ENCODE data around the gene HLA-DMA. TPM values are rescaled to one million over a fixed set of nuclear protein-coding genes. Genes with fewer than 3 reads are reported as not detected.

HLA-DMA gene
- total RNA-seq, 1 donor: 89.0 TPM

DNA sequence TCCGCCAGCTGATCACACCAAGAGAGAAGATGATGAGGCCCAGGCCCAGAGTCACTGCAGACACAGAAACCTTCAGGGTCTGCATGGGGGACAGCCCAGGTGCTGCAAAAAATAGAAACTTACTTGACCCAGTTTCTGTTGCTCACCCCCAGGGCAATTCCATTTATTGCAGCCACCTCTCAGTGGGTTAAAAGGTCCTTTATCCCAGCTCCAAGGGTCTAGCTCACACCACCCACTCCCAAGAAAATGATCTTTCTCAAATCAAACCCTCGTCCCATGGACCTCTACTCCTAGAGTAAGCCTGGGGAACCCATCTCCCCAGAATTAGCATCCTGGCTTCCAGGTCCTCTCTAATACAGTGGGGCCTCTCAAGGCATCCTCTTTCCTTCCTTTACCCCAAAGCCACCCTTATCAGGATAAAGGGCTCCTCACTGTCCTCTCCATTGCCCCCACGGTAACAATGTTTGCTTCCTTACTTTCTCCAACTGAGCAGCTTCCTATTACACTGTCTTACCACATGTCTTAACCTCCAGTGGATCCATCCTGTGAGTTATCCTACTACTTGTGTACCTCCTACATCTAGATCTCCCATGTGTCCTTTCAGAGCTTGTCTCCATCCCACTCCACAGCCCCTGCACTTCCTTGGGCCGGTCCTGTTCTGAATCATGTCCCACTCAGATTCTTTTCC, 17.2 kb downstream of the HLA-DMA start:
- Histone ChIP-seq H3K27me3 (ENCODE audit: insufficient read depth, low read length) (no peaks in the 10 kb centered on the region), H3K4me1 (ENCODE audit: insufficient read depth, low read length) (peaks cover 77% of the 10 kb centered on the region), H3K9me3 (ENCODE audit: low read depth, low read length) (no peaks in the 10 kb centered on the region), H3K4me3 (ENCODE audit: low read length) (no peak overlapping the region)

DNA sequence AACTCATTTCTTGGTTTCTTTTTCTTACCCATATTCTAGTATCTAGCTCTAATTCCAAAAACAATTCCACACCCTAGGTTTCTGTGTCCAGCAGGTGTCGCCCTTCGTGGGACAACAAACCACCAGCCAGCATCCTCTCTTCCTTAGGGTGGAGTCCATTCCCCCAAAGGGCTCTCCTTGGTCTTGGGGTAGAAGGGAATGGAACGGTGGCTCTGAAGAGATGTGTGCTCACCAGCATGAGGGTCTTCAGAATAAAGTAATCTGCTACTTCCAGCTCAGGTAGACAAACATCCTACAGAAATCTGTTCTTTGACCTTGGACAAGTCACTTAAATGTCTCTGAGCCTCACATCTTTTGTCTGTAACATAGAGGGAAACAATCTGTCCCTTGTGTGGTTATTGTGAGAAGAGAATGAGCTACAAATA, 19.2 kb downstream of the HLA-DMA start:
- no peak overlapping the region for H3K4me3 ChIP-seq (ENCODE audit: low read length)
- peaks cover 62% of the 10 kb centered on the region for H3K4me1 ChIP-seq (ENCODE audit: insufficient read depth, low read length)
- H3K27me3 ChIP-seq (ENCODE audit: insufficient read depth, low read length): no peaks in the 10 kb centered on the region
- no peaks in the 10 kb centered on the region for H3K9me3 ChIP-seq (ENCODE audit: low read depth, low read length)

DNA sequence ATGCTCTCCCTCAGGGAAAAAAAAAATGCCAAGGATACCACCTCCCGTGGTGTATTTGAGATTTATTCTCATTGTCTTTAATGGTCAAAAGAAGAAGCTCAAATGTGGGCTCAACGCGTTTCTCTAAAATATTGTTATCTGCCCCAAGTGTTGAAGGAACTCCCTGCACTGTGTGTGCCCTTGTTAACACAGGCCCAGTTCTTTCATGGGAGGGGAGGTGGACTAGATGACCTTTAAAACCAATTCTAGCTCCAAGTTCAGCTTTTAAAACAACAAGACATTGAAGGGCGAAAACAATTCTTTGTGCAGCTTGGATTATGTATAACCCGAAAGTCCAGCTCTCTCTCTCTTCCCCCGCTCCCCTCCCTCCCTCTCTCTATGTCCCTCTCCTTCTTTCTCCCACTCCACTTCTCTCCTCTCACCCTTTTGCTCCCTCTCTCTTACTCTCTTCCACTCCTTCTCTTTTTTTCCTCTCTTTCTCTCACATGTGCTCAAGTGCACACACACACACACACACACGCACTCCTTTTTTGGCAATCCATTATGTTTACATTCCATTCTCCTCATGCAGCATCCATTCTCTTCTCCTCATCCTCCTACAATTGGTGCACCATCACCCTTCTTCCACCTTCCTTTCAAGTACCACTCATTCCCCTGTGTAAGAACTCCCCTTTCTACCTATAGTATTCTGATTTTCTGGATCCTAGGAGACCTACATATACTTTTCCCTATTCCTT, 20.6 kb downstream of the HLA-DMA start:
- H3K9me3 ChIP-seq (ENCODE audit: low read depth, low read length): no peaks in the 10 kb centered on the region
- peaks cover 50% of the 10 kb centered on the region for H3K4me1 ChIP-seq (ENCODE audit: insufficient read depth, low read length)
- H3K27me3 ChIP-seq (ENCODE audit: insufficient read depth, low read length): no peaks in the 10 kb centered on the region
- no peak overlapping the region for H3K4me3 ChIP-seq (ENCODE audit: low read length)

DNA sequence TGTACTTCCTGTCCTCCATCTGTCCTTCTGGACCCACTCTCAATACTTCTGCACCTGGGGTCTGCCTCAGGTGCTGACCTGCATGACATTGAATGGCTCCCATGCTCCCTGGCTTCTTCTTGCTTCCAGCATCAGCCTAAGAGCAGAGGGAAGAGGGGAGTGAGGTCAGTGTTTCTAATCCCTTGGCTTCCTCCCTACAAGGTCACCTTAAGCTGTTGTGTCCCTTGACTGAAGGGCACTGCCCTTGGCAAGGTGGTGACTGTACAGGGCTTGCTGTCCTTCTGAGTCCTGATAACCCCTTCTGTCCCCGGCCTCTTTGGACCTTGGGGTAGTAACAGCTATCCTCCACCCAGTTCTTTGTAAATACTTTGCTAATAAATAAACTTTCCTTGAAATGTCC, 21.7 kb downstream of the HLA-DMA start:
- Histone ChIP-seq H3K9me3 (ENCODE audit: low read depth, low read length) (no peaks in the 10 kb centered on the region), H3K4me3 (ENCODE audit: low read length) (no peak overlapping the region), H3K4me1 (ENCODE audit: insufficient read depth, low read length) (peaks cover 39% of the 10 kb centered on the region), H3K27me3 (ENCODE audit: insufficient read depth, low read length) (no peaks in the 10 kb centered on the region)

DNA sequence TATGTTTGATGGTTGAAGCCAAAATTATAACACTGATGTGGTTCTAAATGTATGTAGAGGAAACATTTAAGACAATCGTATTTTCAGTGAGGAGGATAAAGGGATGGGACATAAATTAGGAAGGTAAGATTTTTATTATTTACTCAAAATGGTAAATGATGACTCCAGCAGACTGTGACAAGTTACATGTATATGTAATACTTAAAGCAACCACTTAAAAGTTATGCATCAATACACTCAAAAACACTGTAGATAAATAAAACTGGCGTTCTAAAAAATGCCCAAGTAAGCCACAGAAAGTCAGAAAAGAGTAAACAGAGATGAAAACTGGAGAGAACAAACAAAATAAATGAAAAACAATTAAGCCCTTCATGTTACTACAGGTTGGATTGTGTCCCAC, 30.8 kb downstream of the HLA-DMA start:
- Histone ChIP-seq H3K4me1 (ENCODE audit: insufficient read depth, low read length) (peaks cover 10% of the 10 kb centered on the region), H3K9me3 (ENCODE audit: low read depth, low read length) (no peaks in the 10 kb centered on the region), H3K27me3 (ENCODE audit: insufficient read depth, low read length) (peaks cover 4% of the 10 kb centered on the region), H3K4me3 (ENCODE audit: low read length) (no peak overlapping the region)

DNA sequence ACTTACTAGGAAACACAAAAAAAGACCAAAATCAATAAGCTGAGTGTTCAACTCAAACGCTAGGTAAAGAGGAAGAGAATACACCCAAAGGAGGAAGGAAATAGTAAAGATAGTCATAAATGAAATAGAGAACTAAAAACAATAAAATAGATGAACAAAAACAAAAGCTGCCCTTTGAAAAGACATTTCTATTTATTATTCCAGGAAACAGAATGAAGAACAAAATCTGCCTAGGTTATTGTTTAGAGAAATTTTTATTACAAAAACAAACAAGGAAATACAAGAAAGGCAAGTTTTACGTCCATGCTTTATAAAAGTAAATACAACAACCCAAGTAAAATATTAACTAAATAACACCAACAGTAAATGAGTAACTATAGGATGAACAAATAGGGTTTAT, 32.2 kb downstream of the HLA-DMA start:
- no peaks in the 10 kb centered on the region for H3K9me3 ChIP-seq (ENCODE audit: low read depth, low read length)
- peaks cover 4% of the 10 kb centered on the region for H3K27me3 ChIP-seq (ENCODE audit: insufficient read depth, low read length)
- peaks cover 20% of the 10 kb centered on the region for H3K4me1 ChIP-seq (ENCODE audit: insufficient read depth, low read length)
- no peak overlapping the region for H3K4me3 ChIP-seq (ENCODE audit: low read length)

DNA sequence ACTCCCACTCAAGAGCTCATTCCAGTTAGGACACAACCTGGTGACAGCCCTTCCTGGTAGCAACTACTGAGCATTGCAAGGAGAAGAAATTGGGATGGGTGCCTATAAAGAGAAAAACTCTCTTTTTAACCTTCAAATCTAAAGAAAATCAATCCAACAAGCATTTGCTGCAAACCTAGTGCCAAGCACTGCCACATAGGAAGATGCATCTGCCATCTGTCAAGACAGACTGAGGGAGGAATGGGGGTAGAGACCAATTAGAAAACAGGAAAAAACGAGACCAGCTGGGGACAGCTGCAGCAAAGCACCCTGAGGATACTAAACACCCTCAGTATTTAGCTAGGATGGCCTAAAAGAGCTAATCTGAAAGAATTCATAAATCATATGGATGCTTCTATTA, 39.9 kb downstream of the HLA-DMA start:
- no peaks in the 10 kb centered on the region for H3K9me3 ChIP-seq (ENCODE audit: low read depth, low read length)
- peaks cover 10% of the 10 kb centered on the region for H3K4me1 ChIP-seq (ENCODE audit: insufficient read depth, low read length)
- H3K27me3 ChIP-seq (ENCODE audit: insufficient read depth, low read length): no peaks in the 10 kb centered on the region
- no peak overlapping the region for H3K4me3 ChIP-seq (ENCODE audit: low read length)

DNA sequence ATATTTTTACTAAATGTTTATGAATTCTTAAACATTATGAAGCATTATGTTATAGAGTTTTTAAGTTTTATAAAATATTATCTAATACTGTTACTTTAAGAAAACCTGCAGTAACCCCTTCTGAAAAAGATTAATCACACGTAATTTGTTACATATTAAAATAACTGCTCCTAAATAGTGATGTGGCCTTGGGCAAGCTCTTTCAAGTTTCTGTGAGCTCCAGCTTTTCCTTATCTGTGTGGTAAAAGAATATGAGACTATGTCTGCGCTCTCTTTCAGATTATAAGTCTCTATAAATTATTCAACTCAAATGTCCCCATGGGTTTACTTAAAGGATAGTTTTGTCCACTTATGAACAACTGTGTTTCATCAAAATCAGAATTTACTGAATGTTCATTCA, 44.0 kb downstream of the HLA-DMA start:
- Histone ChIP-seq H3K4me3 (ENCODE audit: low read length) (no peak overlapping the region), H3K4me1 (ENCODE audit: insufficient read depth, low read length) (no peaks in the 10 kb centered on the region), H3K27me3 (ENCODE audit: insufficient read depth, low read length) (no peaks in the 10 kb centered on the region), H3K9me3 (ENCODE audit: low read depth, low read length) (no peaks in the 10 kb centered on the region)

DNA sequence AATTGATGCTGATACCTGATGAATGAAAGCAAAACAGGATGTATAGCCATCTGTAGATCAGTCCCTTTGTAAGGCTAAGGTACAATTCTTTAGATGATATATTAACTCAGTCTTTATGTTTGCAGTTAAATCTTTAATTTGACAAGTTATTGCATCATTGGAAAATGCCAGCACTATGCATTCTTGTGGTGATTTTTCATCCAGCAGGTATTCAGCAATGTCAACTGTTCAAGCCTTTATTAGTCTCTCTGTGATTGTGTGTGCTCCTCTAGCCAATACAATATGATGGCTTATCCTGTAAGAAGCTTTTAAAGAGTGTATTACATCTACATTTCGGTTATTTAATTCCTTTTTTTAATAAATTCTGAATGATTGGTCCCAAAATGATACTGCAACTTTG, 46.4 kb downstream of the HLA-DMA start:
- H3K4me1 ChIP-seq (ENCODE audit: insufficient read depth, low read length): no peaks in the 10 kb centered on the region
- H3K27me3 ChIP-seq (ENCODE audit: insufficient read depth, low read length): no peaks in the 10 kb centered on the region
- H3K4me3 ChIP-seq (ENCODE audit: low read length): no peak overlapping the region
- no peaks in the 10 kb centered on the region for H3K9me3 ChIP-seq (ENCODE audit: low read depth, low read length)

DNA sequence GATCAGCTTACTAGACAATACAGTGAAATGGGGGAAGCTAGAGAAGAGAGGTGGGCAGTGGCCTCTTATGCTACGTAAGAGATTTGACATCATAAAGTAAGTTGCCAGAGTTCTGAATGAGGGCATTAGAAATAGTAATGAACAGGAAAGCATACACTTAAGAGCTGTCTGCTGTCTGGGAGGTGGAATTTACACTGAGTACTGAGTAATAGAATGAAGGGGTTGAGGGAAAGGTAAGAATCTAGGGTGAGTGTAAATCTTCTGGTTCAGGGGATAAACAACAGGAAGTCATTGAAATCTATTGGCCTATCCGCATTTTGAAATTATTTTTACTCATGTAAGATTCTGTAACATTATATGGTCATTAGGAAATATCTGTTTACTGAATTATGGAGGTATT, 47.8 kb downstream of the HLA-DMA start:
- no peaks in the 10 kb centered on the region for H3K9me3 ChIP-seq (ENCODE audit: low read depth, low read length)
- H3K27me3 ChIP-seq (ENCODE audit: insufficient read depth, low read length): no peaks in the 10 kb centered on the region
- no peak overlapping the region for H3K4me3 ChIP-seq (ENCODE audit: low read length)

DNA sequence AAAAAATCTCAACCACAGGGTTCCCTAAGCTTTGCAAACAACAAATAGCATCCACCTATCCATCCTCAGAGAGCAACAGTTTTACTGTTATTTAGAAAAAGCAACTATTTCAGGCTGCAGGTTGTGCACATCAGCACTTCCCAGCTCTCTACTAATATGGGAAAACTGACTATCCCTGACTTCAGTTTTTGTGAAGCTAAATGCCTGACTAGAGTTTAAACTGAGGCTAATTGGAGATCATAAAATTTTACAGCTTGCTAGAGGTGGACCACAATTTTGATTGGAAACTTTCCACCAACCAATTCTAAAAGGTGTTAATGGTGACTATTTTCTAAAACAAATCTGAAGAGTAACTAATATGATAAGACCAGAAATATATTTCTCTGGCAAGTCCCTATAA, 48.9 kb downstream of the HLA-DMA start:
- Histone ChIP-seq H3K4me3 (ENCODE audit: low read length) (no peak overlapping the region), H3K4me1 (ENCODE audit: insufficient read depth, low read length) (no peaks in the 10 kb centered on the region), H3K27me3 (ENCODE audit: insufficient read depth, low read length) (no peaks in the 10 kb centered on the region), H3K9me3 (ENCODE audit: low read depth, low read length) (no peaks in the 10 kb centered on the region)

More for the DNA sequence above, 47.8 kb downstream of the HLA-DMA start:
- H3K4me1 ChIP-seq (ENCODE audit: insufficient read depth, low read length): no peaks in the 10 kb centered on the region

Other genes with a start within 250 kb of the HLA-DMA start
- 4.7 TPM for gene HLA-DQA2, start 211.7 kb downstream of the HLA-DMA start, total RNA-seq
- 1.0 TPM for gene HLA-DQB2, start 189.6 kb downstream of the HLA-DMA start, total RNA-seq
- 6.6 TPM for gene HLA-DOB, start 136.1 kb downstream of the HLA-DMA start, total RNA-seq
- 45.0 TPM for gene TAP2, start 114.4 kb downstream of the HLA-DMA start, total RNA-seq
- gene PSMB8, start 109.0 kb downstream of the HLA-DMA start, total RNA-seq: 81.4 TPM
- 67.2 TPM for gene TAP1, start 99.4 kb downstream of the HLA-DMA start, total RNA-seq
- gene PSMB9, start 98.9 kb downstream of the HLA-DMA start, total RNA-seq: 18.7 TPM
- gene HLA-DMB, start 12.1 kb downstream of the HLA-DMA start, total RNA-seq: 67.8 TPM
- 193 TPM for gene BRD2, start 15.5 kb upstream of the HLA-DMA start, total RNA-seq
- 16.2 TPM for gene HLA-DOA, start 56.5 kb upstream of the HLA-DMA start, total RNA-seq
- gene HLA-DPA1, start 120.6 kb upstream of the HLA-DMA start, total RNA-seq: 271 TPM
- gene HLA-DPB1, start 122.9 kb upstream of the HLA-DMA start, total RNA-seq: 166 TPM
- gene COL11A2, start 239.4 kb upstream of the HLA-DMA start, total RNA-seq: 0.63 TPM
- gene RXRB, start 247.6 kb upstream of the HLA-DMA start, total RNA-seq: 11.3 TPM
- gene SLC39A7, start 247.8 kb upstream of the HLA-DMA start, total RNA-seq: 10.7 TPM